Measurements from ENCODE around the gene EXOC7.

Gene EXOC7

DNA sequence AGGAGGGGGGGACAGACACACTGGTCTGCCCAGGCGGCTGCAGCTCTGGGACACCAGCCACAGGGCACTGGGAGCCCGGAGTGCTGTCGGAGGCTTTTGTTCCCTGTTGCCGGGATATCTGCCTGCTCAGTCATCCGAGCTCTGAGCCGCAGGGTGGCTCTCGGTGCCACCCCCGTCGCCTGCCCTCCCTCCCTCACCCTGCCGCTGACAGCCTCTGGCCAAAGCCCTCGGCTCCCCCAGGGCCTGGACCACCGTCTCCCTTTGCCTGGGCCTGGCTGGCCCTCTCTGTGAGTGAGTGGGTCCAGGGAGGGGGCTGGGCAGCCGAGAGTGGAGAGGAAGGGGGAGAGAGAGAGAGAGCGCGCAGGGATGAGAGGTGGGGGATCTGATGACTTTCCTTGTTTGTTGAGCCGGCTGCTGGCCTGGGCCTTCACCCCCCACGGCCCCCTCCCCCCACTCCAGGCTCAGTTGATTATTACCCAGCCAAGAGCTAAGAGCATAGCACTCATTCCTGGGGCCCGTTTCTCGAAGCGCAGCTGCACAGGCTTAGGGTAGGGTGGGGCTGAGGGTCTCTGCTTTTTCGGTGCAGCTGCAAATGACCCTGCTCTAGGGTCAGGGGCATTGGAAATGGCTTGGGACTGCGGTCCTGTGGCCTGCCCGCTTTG lies 34.8 kb upstream of the EXOC7 start:
- Histone ChIP-seq H3K36me3 (ENCODE audit: insufficient read depth, low read length) (no peaks in the 10 kb centered on the region), H3K4me1 (ENCODE audit: control insufficient read depth, insufficient read depth, low read length, unreplicated experiment) (no peaks in the 10 kb centered on the region), H3K4me3 (ENCODE audit: low read depth, low read length) (no peak overlapping the region), H3K79me2 (ENCODE audit: control insufficient read depth, insufficient read depth, low read length, unreplicated experiment) (no peaks in the 10 kb centered on the region), H2AFZ (ENCODE audit: low read length, unreplicated experiment) (no peak overlapping the region), H3K27me3 (ENCODE audit: insufficient read depth, low read length) (peaks cover 70% of the 10 kb centered on the region), H3K27ac (ENCODE audit: low read depth, low read length) (no peak overlapping the region)

- no peak overlapping the region for H3K27ac ChIP-seq (ENCODE audit: low read depth, low read length)
- no peaks in the 10 kb centered on the region for H3K36me3 ChIP-seq (ENCODE audit: insufficient read depth, low read length)
- no peak overlapping the region for H2AFZ ChIP-seq (ENCODE audit: low read length, unreplicated experiment)
- no peaks in the 10 kb centered on the region for H3K79me2 ChIP-seq (ENCODE audit: control insufficient read depth, insufficient read depth, low read length, unreplicated experiment)
- no peak overlapping the region for H3K4me3 ChIP-seq (ENCODE audit: low read depth, low read length)
- H3K4me1 ChIP-seq (ENCODE audit: control insufficient read depth, insufficient read depth, low read length, unreplicated experiment), result no peaks in the 10 kb centered on the region
- H3K27me3 ChIP-seq (ENCODE audit: insufficient read depth, low read length), result peaks cover 72% of the 10 kb centered on the region
These were observed 34.0 kb upstream of the EXOC7 start for GRCh38 chr17:76137351-76138233.

DNA sequence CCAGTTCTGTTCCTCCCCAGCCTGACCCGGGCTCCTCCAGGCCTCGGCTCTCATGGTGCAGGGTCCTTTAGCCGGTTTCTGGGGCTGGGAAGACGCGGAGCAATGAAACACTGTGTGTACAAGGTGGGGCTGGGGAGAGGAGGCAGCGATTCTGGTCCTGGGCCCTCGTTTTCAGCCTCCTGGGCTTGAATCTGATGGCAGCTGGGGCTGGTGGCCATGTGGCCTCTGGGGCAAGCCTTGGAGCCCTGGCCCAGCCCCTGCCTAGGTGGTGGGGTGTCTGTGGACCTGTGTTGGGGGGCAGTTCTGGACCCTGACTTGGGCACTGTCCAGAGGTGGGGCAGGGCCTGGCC lies 33.4 kb upstream of the EXOC7 start:
- H3K4me3 ChIP-seq (ENCODE audit: low read depth, low read length), result no peak overlapping the region
- H3K36me3 ChIP-seq (ENCODE audit: insufficient read depth, low read length), result no peaks in the 10 kb centered on the region
- H2AFZ ChIP-seq (ENCODE audit: low read length, unreplicated experiment), result no peak overlapping the region
- H3K27me3 ChIP-seq (ENCODE audit: insufficient read depth, low read length), result peaks cover 74% of the 10 kb centered on the region
- H3K4me1 ChIP-seq (ENCODE audit: control insufficient read depth, insufficient read depth, low read length, unreplicated experiment), result no peaks in the 10 kb centered on the region
- no peaks in the 10 kb centered on the region for H3K79me2 ChIP-seq (ENCODE audit: control insufficient read depth, insufficient read depth, low read length, unreplicated experiment)
- H3K27ac ChIP-seq (ENCODE audit: low read depth, low read length), result no peak overlapping the region

DNA sequence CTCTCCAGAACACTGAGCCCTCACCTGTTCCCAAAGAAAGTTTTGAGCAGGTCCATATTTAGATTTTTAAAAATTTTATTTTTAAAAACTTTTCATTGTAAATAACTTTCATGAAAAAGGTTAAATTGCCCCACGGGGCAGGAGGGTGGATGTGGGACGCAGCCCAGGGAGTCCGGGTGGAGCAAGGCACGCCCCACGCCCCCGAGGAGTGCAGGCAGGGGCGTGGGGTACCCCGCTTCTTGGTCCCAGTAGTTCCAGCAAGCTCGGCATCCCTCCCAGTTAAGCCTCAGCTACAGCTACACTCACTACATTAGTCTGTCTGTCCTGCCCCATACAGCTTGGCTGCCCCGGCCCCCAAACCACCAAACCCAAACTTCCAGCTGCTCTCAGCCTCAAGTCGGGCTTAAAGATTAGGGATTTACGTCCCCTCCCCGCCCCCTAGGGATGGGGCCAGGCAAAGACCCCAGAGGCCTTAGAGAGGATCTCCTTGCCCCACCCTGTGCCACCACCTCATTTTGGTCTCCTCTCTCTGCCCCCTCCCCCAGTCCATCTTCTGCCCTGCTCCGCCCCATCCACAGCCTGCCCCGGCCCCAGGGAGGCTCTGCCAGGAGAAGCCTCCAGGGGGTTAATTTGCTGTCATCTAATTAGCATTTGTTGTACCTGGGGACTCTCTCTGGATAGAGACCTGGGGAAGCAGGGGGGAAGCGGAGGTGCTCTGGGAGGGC lies 32.9 kb upstream of the EXOC7 start:
- H3K27me3 ChIP-seq (ENCODE audit: insufficient read depth, low read length), result peaks cover 76% of the 10 kb centered on the region
- no peaks in the 10 kb centered on the region for H3K36me3 ChIP-seq (ENCODE audit: insufficient read depth, low read length)
- H3K4me3 ChIP-seq (ENCODE audit: low read depth, low read length), result no peak overlapping the region
- no peak overlapping the region for H3K27ac ChIP-seq (ENCODE audit: low read depth, low read length)
- no peak overlapping the region for H2AFZ ChIP-seq (ENCODE audit: low read length, unreplicated experiment)
- no peaks in the 10 kb centered on the region for H3K4me1 ChIP-seq (ENCODE audit: control insufficient read depth, insufficient read depth, low read length, unreplicated experiment)
- no peaks in the 10 kb centered on the region for H3K79me2 ChIP-seq (ENCODE audit: control insufficient read depth, insufficient read depth, low read length, unreplicated experiment)

GRCh38 chr17:76135810-76136188 lies 32.2 kb upstream of the EXOC7 start:
- no peak overlapping the region for H3K27ac ChIP-seq (ENCODE audit: low read depth, low read length)
- H3K4me3 ChIP-seq (ENCODE audit: low read depth, low read length), result no peak overlapping the region
- H3K27me3 ChIP-seq (ENCODE audit: insufficient read depth, low read length), result peaks cover 78% of the 10 kb centered on the region
- H3K79me2 ChIP-seq (ENCODE audit: control insufficient read depth, insufficient read depth, low read length, unreplicated experiment), result no peaks in the 10 kb centered on the region
- H2AFZ ChIP-seq (ENCODE audit: low read length, unreplicated experiment), result no peak overlapping the region
- no peaks in the 10 kb centered on the region for H3K36me3 ChIP-seq (ENCODE audit: insufficient read depth, low read length)
- H3K4me1 ChIP-seq (ENCODE audit: control insufficient read depth, insufficient read depth, low read length, unreplicated experiment), result no peaks in the 10 kb centered on the region

DNA sequence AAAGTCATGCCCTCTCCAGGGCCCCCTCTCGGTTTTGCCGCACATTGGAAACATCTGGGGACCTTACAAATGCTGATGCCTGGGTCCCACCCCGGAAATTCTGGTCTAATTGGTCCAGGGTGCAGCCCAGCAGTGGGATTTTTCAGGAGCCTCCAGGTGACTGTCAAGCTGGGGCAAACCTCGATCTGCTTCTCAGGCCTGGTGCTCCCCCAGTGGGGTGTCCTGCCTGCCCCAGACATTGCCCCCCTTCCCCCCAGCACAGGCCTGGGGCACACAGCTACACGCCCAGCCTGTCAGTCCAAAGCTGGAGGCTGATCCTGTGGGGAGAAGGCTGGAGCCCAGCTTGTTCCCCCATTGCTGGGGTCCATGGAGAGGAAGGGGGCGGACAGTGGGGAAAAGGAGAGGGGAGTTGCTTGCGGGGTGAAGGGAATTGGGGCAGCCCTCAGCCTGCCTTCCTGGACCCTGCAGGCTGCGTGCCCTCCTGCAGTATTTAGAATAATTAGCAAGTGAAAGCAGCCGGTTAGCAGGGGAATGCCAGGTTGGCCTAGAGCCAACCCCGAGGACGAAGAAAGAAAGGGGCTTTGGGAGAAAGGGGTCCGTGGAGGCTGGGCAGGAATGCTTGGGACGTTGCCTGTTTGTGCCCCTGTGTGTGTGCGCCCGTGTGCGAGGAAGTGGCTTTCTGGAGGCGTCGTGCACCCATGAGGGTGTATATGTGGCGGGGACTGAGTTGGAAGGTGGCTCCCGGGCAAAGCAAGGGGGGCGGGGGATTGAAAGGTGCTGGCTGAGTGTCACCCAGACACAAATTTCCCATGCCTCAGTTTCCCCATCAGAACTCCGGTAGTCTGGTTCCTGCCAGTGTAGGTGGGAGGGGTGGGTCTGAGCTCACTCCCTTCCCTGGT lies 31.6 kb upstream of the EXOC7 start:
- H3K27me3 ChIP-seq (ENCODE audit: insufficient read depth, low read length), result peaks cover 78% of the 10 kb centered on the region
- no peaks in the 10 kb centered on the region for H3K79me2 ChIP-seq (ENCODE audit: control insufficient read depth, insufficient read depth, low read length, unreplicated experiment)
- no peak overlapping the region for H3K27ac ChIP-seq (ENCODE audit: low read depth, low read length)
- H3K4me3 ChIP-seq (ENCODE audit: low read depth, low read length), result no peak overlapping the region
- no peak overlapping the region for H2AFZ ChIP-seq (ENCODE audit: low read length, unreplicated experiment)
- no peaks in the 10 kb centered on the region for H3K36me3 ChIP-seq (ENCODE audit: insufficient read depth, low read length)
- H3K4me1 ChIP-seq (ENCODE audit: control insufficient read depth, insufficient read depth, low read length, unreplicated experiment), result no peaks in the 10 kb centered on the region

DNA sequence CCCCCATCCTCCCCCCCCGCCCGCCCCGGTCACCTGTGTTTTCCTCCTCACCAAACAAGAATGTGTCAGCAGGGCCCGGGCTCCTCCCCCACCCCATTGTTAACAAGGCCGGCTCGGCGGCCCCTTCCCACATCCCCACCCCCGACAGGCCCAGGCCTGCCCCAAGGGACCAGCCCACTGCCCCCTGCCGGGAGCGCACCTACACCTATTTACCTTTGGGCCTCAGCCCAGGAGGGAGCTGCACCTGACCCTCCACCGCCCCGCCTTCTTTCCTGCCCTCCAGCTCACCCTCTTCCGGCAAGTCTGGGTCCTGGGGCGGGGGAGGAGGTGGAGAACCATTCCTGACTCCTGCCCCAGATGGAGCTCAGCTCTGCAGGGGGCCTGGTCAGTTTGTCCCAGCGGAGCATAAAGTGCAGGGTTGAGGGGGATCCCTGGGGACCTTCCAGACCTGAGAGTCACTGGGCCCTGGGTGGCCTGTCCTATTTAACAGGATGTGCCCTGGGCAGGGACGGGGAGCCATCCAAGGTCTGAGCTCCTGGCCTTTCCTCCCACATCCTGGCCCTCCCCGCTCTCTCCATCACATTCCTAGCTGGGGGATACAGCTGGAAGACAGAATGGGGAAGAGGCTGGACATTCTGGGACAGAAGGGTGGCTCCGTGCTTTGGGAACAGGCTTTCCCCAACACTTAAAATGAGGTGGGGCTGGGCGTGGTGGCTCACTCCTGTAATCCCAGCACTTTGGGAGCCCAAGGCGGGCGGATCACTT lies 29.2 kb upstream of the EXOC7 start:
- H3K27ac ChIP-seq (ENCODE audit: low read depth, low read length), result no peak overlapping the region
- H3K27me3 ChIP-seq (ENCODE audit: insufficient read depth, low read length), result peaks cover 56% of the 10 kb centered on the region

DNA sequence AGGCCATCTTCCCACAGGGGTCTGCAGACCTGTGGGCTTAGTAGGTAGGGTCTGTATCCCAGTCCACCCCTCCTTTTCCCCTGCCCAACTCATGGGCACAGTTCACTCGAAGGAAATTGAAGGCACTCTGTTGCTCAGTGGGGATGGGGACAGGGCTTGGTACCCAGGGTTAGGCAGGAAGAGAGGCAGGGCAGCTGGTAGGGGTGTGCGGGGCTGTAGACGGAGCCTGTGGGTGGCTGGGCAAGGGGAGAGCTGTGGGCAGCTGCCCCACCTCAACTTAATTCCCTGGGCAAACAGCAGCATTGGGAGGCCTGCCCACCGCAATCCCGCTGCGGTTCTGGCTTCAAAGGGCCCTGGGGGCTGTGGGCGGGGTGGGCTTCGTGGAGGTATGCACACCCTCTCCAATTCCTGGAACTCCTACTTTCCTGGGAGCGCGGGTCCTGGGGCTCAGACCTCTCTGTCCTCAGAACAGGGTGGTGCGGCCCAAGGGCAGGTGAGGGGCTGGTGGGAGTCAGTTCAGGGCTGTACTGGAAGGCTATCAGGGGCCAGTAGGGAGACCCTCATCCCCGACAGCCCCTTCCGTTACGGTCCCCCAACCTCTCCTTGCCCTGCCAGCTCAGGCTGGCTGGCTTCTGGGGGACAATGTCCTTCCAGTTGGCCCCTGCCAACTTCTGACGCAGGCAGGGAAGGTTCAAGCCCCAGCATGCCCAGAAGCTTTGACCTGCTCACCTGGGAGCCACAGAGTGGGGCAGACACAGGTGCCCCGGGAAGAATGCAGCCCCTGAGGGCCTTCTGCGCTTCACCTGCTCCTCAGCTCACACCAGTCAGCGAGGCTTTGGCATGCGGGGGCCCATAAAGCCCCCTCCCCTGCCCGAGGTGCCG lies 28.3 kb upstream of the EXOC7 start:
- Histone ChIP-seq H3K27me3 (ENCODE audit: insufficient read depth, low read length) (peaks cover 48% of the 10 kb centered on the region), H3K79me2 (ENCODE audit: control insufficient read depth, insufficient read depth, low read length, unreplicated experiment) (no peaks in the 10 kb centered on the region), H2AFZ (ENCODE audit: low read length, unreplicated experiment) (no peak overlapping the region), H3K27ac (ENCODE audit: low read depth, low read length) (no peak overlapping the region), H3K36me3 (ENCODE audit: insufficient read depth, low read length) (no peaks in the 10 kb centered on the region), H3K4me1 (ENCODE audit: control insufficient read depth, insufficient read depth, low read length, unreplicated experiment) (no peaks in the 10 kb centered on the region), H3K4me3 (ENCODE audit: low read depth, low read length) (no peak overlapping the region)

More for the DNA sequence above, 29.2 kb upstream of the EXOC7 start:
- Histone ChIP-seq H3K4me1 (ENCODE audit: control insufficient read depth, insufficient read depth, low read length, unreplicated experiment) (no peaks in the 10 kb centered on the region), H3K36me3 (ENCODE audit: insufficient read depth, low read length) (no peaks in the 10 kb centered on the region), H3K79me2 (ENCODE audit: control insufficient read depth, insufficient read depth, low read length, unreplicated experiment) (no peaks in the 10 kb centered on the region), H2AFZ (ENCODE audit: low read length, unreplicated experiment) (no peak overlapping the region), H3K4me3 (ENCODE audit: low read depth, low read length) (no peak overlapping the region)

- H3K4me3 ChIP-seq (ENCODE audit: low read depth, low read length), result no peak overlapping the region
- H3K27me3 ChIP-seq (ENCODE audit: insufficient read depth, low read length), result peaks cover 45% of the 10 kb centered on the region
- no peak overlapping the region for H2AFZ ChIP-seq (ENCODE audit: low read length, unreplicated experiment)
These were observed 27.6 kb upstream of the EXOC7 start for GRCh38 chr17:76131051-76131691.

More at GRCh38 chr17:76131051-76131691, 27.6 kb upstream of the EXOC7 start:
- H3K27ac ChIP-seq (ENCODE audit: low read depth, low read length), result no peak overlapping the region
- no peaks in the 10 kb centered on the region for H3K4me1 ChIP-seq (ENCODE audit: control insufficient read depth, insufficient read depth, low read length, unreplicated experiment)
- no peaks in the 10 kb centered on the region for H3K79me2 ChIP-seq (ENCODE audit: control insufficient read depth, insufficient read depth, low read length, unreplicated experiment)
- no peaks in the 10 kb centered on the region for H3K36me3 ChIP-seq (ENCODE audit: insufficient read depth, low read length)
